ENCODE results near the gene REEP6.

The REEP6 gene

GRCh38 chr19:1522838-1523237 is 31.9 kb downstream of the REEP6 start:
- no peak for TF ChIP-seq CTCF (IDR thresholded peaks at IDR 0.05; ENCODE audit: low read depth, low read length)
- DNase-seq (ENCODE audit: extremely low read depth, low read depth) = no peak

- no peak for TF ChIP-seq CTCF (IDR thresholded peaks at IDR 0.05; ENCODE audit: low read depth, low read length)
- DNase-seq (ENCODE audit: extremely low read depth, low read depth) = no peak
Observed at GRCh38 chr19:1523412-1524286, 32.7 kb downstream of the REEP6 start, which contains the start of gene PLK5. TSS of gene PLK5 (plus strand) at chr19:1524077. CDS start at chr19:1526997, 2,920 bp downstream.

GRCh38 chr19:1524287-1524971 is 33.4 kb downstream of the REEP6 start:
- no peak for TF ChIP-seq CTCF (IDR thresholded peaks at IDR 0.05; ENCODE audit: low read depth, low read length)
- no peak for DNase-seq (ENCODE audit: extremely low read depth, low read depth)

- DNase-seq (ENCODE audit: extremely low read depth, low read depth) = no peak
- no peak for TF ChIP-seq CTCF (IDR thresholded peaks at IDR 0.05; ENCODE audit: low read depth, low read length)
Observed at GRCh38 chr19:1524972-1525325, 34.0 kb downstream of the REEP6 start.

- no peak for TF ChIP-seq CTCF (IDR thresholded peaks at IDR 0.05; ENCODE audit: low read depth, low read length)
- DNase-seq (ENCODE audit: extremely low read depth, low read depth) = no peak
Observed at GRCh38 chr19:1525343-1525742, 34.4 kb downstream of the REEP6 start.

- no peak for DNase-seq (ENCODE audit: extremely low read depth, low read depth)
- TF ChIP-seq CTCF (IDR thresholded peaks at IDR 0.05; ENCODE audit: low read depth, low read length) = no peak
Observed at GRCh38 chr19:1526066-1526778, 35.2 kb downstream of the REEP6 start.

Measured in AG09319 (cell line).